GM19351 (cell line): ENCODE data around the gene BHLHA9.
"Not testable (repeated sequence)": the region's sequence is repeated elsewhere in the genome, so short reads cannot be mapped to it uniquely, and the experiment has no call there.

Experiments used
- ATAC-seq: cut with Tn5 transposase; IDR thresholded peaks from one replicate; pipeline ENCODE4 v1.9.1; 2021; ENCODE audit warnings: mild to moderate bottlenecking, moderate library complexity; ENCODE audit not compliant: unreplicated experiment

The BHLHA9 gene

DNA sequence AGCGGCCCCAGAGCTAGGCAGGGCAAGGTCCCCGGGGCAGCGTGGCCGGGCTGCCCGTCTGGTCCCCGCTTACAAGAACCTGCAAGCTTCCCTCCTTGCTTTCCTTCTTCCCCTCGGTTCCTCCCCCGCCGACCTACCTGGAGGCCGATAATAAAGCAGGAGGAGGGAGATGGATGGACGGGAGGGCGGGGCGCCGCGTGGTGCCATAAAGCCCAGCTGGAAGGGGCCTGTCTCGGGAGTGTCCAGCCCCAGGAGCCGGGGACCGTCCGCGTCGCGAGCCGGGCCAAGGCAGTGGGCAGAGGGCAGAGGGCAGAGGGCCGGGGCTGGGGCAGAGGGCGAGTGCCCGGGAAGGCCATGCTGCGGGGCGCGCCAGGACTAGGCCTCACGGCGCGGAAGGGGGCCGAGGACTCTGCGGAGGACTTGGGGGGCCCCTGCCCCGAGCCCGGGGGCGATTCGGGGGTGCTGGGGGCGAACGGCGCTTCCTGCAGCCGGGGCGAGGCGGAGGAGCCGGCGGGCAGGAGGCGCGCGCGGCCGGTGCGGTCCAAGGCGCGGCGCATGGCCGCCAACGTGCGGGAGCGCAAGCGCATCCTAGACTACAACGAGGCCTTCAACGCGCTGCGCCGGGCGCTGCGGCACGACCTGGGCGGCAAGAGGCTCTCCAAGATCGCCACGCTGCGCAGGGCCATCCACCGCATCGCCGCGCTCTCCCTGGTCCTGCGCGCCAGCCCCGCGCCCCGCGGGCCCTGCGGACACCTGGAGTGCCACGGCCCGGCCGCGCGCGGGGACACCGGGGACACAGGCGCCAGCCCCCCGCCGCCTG, at the start of gene BHLHA9:
Gene BHLHA9 (plus strand): TSS at position 235 of the 820 bp plus-strand sequence. CDS start 120 bp downstream, at position 355.
- no peak for ATAC-seq

DNA sequence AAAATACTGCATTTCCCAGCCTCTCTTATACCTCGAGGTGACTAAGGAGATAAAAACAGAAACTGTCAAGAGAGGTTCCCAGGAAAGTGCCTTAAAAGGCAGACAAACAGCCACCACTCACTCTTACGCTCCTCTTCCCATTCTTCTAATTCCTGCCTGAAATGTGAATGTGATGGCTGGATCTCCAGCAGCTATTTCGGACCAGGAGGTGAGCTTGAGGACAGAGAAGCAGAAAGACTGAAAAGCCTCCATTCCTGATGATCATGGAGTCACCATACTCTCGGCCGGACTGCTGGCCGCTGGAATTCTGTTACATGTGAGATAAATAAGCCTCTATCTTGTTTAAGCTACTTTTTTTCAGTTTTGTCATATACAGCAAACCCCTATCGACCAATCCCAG, 49.0 kb upstream of the BHLHA9 start:
- ATAC-seq = no peak

DNA sequence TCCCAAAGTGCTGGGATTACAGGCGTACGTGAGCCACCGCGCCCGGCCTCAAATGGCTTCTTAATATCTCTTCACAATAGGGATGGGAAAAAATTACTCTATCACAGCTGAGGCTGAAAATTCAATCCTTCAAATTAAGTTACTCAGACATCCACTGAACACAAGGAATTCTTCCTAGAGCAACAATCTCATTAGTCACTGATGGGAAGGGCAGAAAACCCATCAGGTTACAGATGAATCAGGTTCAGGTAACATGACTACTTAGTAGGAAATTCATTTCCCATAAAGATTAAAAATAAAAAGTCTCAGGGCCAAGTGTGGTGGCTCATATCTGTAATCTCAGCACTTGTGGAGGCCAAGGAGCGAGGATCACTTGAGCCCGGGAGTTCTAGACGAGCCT, 47.9 kb upstream of the BHLHA9 start:
- ATAC-seq = no peak

DNA sequence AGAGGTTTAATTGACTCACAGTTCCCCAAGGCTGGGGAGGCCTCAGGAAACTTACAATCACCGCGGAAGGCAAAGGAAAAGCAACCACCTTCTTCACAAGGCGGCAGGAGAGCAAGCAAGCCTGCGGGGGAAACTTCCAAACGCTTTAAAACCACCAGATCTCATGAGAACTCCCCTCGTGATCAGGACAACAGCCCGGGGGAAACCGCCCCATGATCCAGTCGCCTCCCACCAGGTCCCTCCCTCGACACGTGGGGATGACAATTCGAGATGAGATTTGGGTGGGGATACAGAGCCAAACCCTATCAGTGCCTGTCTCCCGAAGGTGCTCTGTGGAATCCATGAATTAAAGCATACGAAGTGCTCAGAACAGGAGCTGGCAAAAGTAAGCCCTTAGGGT, 46.6 kb upstream of the BHLHA9 start:
- ATAC-seq = no peak

DNA sequence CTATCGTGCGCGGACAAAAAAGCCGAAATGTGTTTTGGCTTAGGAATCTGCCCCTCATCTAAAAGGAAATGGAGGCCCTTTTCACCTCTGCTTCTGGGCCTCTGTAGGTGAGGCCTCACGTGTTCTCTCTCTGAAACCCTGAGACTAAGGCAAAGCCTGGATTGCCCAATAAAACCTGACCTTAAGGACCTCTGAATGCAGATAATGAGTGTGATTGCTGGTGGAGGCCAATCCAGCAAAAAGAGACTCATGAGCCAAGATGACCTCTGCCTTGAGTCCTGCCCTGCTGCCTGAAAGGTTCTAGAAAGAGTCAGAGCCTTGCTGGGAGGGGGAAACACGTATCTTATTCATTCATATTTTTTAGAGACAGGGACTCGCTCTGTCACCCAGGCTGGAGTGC, 45.9 kb upstream of the BHLHA9 start:
- no peak for ATAC-seq

DNA sequence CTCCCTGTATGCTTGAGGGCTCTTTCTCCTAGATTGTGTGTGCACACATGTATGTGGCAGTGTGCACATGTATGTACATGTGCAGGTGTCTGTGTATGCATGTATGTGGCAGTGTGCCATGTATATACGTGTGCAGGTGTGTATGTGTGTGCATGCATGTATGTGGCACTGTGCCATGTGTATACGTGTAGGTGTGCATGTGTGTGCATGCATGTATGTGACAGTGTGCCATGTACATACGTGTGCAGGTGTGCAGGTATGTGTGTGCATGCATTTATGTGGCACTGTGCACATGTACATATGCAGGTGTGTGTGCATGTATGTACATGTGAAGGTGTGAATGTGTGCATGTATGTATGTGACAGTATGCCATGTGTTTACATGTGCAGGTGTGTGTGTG, 43.9 kb upstream of the BHLHA9 start:
- ATAC-seq = no peak

DNA sequence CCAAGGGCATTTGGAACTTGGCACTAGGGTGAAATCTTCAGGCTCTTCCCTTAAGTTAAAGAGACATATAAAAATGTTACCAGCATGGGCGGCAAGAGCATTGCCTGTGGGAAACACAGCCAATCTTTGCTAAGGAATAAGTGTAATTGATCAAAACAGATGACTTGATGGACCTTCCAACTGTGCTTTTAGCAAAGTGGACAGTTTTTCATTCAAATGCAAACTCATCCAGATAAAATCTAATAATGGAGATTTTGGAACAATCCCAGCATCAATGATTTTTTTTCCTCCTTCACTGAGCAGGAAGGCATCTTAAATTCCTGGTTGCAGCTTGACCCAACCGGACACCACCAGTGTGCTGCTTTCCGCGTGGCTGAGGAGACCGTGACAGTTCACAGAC, 42.9 kb upstream of the BHLHA9 start:
- ATAC-seq = no peak

DNA sequence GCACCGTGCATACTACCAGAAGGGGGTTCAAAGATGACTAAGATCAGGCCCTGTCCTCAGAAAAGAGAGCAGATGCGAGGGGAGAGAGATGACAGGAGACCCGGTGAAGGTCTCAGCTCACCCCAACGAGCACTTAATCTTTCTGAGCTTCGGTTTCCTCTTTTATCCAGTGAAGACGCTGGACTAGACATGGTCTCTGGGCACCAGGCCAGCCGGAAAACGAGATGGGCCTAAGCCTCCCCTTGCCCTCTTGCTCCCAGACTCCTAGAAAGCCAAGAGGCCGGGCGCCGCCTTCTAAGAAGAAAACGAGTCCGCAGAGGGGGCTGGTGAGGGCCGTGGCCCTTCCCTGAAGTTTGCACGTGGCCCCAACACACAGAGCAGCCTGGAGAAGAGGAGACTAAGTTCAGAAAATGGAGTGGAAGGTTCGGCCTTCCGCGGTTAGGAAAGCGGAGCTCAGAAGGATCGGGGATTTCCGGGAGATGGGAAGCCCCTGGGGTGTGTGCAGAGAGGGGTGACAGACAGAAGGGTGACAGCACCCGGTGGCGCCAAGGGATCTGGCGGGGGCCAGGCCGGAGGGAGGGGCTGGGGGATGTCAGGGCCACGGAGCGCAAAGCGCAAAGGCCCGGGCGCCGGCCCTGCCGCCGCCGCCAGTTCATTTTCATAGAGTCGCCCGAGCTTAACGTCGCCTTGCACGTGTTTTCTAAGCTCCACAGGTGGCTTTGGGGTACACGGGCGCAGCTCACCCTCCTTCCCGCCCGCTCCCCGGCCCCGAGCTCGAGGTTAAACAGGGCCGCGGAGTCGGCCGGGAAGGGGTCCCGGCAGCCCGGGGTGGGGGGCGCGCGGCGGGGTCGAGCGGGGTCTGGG, 42.1 kb upstream of the BHLHA9 start:
- no peak for ATAC-seq

DNA sequence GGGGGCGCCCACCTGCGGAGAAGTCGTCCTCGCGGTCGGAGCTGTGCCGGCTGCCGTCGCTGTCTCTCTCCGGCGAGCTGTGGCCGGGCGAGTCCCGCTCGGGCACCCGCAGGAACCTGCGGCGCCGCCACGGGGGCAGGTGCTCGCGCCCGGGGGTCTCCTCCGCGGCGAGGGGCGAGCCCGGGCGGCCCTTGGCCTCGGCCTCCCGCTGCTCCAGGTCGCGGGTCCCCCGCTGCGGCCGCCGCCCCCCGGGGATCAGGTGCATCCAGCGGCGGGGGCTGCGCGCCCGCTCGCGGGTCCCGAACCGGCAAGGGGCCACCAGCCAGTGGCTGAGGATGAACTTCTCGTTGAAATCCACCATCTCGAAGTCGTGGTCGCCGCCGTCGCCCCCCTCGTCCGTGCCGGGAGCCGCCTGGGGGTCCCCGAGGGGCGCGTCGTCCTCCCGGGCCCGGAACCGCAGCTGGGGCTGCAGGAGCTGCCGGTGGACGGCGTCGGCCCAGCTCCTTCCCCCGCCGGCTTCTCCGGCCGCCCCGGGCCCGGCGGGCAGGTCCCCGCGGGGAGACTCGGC, 41.4 kb upstream of the BHLHA9 start:
- ATAC-seq = peak; percentile 19

DNA sequence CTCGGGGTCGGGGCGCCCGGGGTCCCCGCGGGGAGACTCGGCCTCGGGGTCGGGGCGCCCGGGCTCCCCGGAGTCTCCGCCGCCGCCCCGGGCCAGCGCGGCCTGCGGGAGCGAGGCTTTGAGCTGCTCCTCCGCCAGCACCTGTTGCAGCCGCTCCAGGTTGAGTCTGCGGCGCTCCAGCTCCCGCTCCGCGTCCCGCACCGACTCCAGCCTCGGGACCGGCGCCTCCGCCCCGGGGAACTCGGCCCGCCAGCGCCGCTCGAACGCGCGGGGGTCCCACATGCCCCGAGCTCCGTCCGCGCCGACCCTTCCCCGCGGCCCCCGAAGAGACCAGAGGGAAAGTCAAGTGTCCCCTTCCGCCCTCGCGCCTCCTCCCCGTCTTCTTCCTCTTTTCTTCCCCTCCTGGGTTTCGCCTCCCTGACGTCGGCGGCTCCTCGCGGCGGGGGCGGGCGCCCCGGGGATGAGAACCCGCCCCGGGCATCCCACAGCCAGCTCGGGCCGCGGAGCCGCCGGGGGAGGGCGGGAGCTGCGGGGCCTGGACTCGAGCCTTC, 40.8 kb upstream of the BHLHA9 start:
- peak; percentile 58 for ATAC-seq

DNA sequence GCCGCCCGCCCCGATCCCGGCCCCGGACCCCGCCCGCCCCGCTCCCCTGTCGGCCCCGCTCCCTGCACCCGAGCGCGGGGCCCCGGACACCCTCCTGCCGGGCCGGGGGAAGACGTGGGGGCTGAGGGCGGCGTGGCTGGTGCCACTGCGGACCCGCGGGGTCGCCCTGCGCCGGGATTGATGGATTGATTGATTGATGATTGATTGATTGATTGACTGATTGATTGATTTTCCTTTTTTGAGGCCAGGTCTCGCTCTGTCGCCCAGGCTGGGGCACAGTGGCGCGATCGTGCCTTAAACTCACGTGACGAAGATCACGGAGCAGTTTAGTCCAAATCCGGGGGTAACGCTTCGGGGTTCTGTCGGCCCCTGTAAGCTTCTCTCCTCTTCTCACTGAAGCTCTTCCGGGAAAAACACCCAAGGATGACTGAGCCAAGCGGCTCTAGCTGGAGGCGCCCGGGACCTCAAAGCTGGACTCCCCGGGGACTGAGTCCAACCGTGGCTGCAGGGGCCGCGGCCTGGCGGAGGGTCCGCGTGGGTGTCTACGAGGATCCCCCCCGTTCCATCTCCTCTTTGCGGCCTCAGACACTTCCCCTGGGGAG, 40.2 kb upstream of the BHLHA9 start:
- no peak for ATAC-seq

DNA sequence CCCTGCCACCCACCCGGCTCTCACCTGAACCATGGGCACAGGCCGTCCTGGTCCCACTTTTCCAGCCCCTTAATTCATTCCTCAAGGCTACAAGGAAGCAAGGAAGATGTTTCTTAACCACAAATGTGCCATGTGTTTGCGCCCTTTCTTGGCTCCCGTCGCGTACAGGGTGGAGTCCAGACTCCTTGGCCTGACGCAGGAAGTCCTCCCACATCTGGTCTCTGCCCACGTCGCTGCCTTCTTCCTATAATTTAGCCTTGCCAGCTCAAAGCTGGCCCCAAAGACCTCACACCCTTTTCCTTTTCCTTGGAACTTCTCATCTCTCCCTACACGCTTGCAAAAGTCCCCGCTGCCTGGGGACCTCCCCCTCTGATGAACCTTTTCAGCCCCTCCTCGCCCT, 38.8 kb upstream of the BHLHA9 start:
- ATAC-seq = no peak

DNA sequence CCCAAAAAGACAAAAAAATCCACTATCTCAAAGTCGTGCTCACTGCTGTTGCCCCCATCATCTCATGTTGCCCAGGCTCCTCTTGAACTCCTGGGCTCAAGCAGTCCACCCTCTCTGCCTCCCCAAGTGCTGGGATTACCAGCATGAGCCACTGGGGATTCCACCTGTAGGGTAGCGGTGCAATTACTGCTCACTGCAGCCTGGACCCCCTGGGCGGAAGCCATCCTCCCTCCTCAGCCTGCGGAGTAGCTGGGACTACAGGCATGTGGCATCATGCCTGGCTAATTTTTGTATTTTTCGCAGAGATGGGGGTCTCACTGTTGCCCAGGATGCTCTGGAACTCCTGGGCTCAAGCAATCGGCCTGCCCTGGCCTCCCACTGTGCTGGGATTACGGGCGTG, 37.9 kb upstream of the BHLHA9 start:
- no peak for ATAC-seq

DNA sequence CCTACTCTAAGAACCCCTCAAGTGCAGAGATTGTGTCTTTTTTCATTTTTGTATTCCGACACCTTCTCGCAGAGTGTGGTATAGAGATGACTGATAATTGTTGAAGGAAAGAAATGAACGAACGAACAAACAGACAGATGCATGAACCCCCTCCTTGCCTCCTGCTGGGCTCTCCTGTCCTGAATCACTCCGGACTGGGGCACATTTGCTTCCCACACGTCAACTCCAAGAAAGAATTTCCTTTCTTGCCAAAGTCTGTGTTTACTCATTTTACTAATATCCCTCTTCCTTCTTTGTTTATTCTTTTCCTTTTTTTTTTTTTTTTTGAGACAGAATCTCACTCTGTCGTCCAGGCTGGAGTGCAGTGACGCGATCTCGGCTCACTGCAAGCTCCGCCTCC, 37.5 kb upstream of the BHLHA9 start:
- no peak for ATAC-seq

DNA sequence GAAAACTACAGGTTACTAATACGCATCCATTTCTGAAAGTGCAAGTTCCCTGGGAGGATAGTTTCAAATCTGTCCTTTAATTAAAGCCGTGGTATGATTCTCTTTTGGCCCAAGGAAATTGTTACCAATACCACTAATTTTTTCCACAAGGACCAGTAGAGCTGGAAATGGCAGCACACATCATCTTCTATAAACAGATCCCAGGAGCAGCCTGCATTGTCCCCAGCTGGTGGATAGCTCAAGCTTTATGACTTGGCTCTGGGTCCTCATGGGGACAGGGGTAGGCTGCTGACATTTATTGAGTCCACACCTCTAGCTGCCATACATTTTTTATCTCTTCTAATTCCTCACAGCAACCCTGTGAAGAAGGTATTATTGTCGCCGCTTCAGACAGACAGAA, 35.8 kb upstream of the BHLHA9 start:
- ATAC-seq = no peak

DNA sequence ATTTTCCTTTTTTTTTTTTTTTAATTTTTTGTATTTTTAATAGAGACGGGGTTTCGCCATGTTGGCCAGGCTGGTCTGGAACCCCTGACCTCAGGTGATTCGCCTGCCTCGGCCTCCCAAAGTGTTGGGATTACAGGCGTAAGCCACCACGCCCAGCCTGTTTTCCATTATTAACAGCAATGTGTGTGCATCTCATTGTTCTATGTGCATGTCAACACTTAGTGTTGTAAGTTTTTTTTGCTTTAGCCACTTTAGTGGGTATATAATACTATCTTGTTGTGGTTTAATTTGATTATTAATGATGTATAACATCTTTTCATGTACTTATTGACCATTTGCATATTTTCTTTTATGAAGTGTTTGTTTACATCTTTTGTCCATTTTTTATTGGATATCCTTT, 32.8 kb upstream of the BHLHA9 start:
- no peak for ATAC-seq

DNA sequence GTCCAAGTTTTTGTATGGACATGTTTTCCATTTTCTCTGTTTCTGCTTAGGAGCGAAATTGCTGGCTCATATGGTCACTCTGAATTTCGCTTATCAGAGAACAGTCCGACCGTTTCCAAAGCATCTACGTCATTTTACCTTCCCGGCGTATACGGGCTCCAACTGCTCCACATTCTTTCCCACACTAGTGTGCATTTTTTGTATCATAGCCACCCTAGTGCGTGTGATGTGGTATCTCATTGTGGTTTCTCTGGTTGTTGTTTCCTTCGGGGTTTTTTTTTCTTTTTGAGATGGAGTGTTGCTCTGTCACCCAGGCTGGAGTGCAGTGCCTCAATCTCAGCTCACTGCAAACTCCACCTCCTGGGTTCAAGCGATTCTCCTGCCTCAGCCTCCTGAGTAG, 31.0 kb upstream of the BHLHA9 start:
- no peak for ATAC-seq

DNA sequence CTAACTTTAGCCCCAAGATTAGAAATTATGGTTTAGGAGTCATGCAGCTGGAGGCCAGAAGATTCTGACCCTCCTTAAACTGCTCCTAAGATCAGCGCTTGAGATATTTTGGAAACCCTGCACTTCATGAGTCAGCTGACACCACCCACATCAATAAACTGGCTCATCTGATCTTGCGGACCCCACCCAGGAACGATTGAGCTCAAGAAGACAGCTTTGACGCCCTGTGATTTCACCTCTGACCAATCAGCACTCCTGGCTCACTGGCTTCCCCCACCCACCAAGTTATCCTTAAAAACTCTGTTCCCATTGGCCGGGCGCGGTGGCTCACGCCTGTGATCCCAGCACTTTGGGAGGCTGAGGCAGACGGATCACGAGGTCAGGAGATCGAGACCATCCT, 29.8 kb upstream of the BHLHA9 start:
- not testable (repeated sequence) for ATAC-seq

DNA sequence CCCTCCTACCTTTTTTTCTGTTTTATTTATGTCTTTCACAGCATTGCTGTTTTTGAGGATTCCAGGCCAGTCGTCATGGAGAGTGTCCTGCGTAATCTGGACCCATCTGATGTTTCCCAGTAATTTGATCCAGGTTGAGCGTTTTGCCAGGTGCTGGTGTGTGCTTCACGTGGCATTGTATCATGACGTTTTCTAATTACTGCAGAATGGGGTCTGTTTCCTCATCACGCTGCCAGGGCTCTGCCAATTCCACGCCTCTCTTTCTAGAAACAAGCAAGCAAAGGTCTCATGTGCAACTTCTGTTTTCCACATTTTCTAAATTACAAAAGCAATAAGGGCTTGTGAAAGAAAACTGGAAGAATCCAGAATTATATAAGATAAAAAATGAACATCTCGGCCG, 28.3 kb upstream of the BHLHA9 start:
- ATAC-seq = no peak

DNA sequence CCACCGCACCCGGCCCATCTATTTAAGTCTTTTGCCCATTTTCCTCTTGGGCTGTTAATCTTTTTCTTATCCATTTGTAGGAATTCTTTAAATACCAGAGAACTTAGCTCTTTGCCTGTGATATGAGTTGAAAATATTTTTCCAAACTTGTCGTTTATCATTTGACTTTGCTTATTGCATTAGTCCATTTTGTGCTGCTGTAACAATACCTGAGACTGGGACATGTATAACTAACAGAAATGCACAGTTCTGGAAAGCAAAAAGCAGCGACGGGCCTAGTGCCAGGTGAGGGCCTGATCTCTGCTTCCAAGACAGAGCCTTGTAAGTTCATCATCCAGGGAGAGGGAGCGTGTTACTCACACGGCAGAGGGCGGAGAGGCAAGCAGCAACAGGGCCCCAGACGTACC, 25.6 kb upstream of the BHLHA9 start:
- ATAC-seq = no peak
